Activated CD4-positive, alpha-beta T cell treated with anti-CD3 and anti-CD28 coated beads, Interleukin-2, amount 50 U/mL, for 16 hours (primary cell): ENCODE measurements around the gene MTPN.

Source experiments
- DNase-seq: peaks from one replicate; pipeline ENCODE4 v3.0.0-alpha.2; 2020

The MTPN gene

GRCh38 chr7:135950972-135951371, 26.2 kb downstream of the MTPN start:
- no peak for DNase-seq

GRCh38 chr7:135950429-135950828, 26.7 kb downstream of the MTPN start:
- no peak for DNase-seq

GRCh38 chr7:135946289-135947055, 30.7 kb downstream of the MTPN start:
- DNase-seq = no peak

- no peak for DNase-seq
Observed at GRCh38 chr7:135944753-135945152, 32.4 kb downstream of the MTPN start.

GRCh38 chr7:135943134-135943879, 33.9 kb downstream of the MTPN start:
- no peak for DNase-seq

- no peak for DNase-seq
Observed at GRCh38 chr7:135942614-135943013, 34.5 kb downstream of the MTPN start.

GRCh38 chr7:135940077-135941075, 36.8 kb downstream of the MTPN start:
- no peak for DNase-seq

GRCh38 chr7:135939261-135939812, 37.8 kb downstream of the MTPN start:
- no peak for DNase-seq

- no peak for DNase-seq
Observed at GRCh38 chr7:135938563-135938962, 38.6 kb downstream of the MTPN start.

GRCh38 chr7:135938086-135938485, 39.1 kb downstream of the MTPN start:
- no peak for DNase-seq

GRCh38 chr7:135936497-135937217, 40.5 kb downstream of the MTPN start:
- DNase-seq = no peak

GRCh38 chr7:135934651-135935050, 42.5 kb downstream of the MTPN start:
- no peak for DNase-seq

- DNase-seq = no peak
Observed at GRCh38 chr7:135933509-135934188, 43.5 kb downstream of the MTPN start.

GRCh38 chr7:135932131-135932530, 45.0 kb downstream of the MTPN start:
- no peak for DNase-seq

- no peak for DNase-seq
Observed at GRCh38 chr7:135930565-135931461, 46.3 kb downstream of the MTPN start.

- DNase-seq = no peak
Observed at GRCh38 chr7:135929722-135930141, 47.4 kb downstream of the MTPN start.

- DNase-seq = peak; percentile 12
Observed at GRCh38 chr7:135929249-135929648, 47.9 kb downstream of the MTPN start.

- DNase-seq = no peak
Observed at GRCh38 chr7:135928136-135928535, 49.0 kb downstream of the MTPN start.

GRCh38 chr7:135925210-135925609, 51.9 kb downstream of the MTPN start:
- no peak for DNase-seq

GRCh38 chr7:135924302-135924701, 52.9 kb downstream of the MTPN start:
- DNase-seq = no peak
